HepG2 (cell line): ENCODE measurements around the gene CACNA2D3. TPM values are rescaled to one million over a fixed set of nuclear protein-coding genes. Genes with fewer than 3 reads are reported as not detected.

Experiments
- ATAC-seq: fragments of 200-7000 bp; cut with Tn5 transposase; 3 replicates; pipeline ENCODE4 v1.9.1; 2020; ENCODE audit warnings: mild to moderate bottlenecking, moderate library complexity
- BruUV-seq: library from RNA; stranded (reverse); fragments of 400-500 nt; replicated peaks from 2 replicates; lab custom pipeline; 2021; lab: Mats Ljungman, UMichigan
- CTCF ChIA-PET: fragments of 300-600 bp; formaldehyde crosslinking; extraction: SDS; loops from one replicate; lab custom pipeline; 2021; ENCODE audit warnings: low total read pairs, inconsistent platforms, low intra/inter-chr PET ratio; lab: Yijun Ruan, JAX
- POLR2A ChIA-PET: fragments of 350-600 bp; sonication (Branson Sonifier 250); formaldehyde crosslinking; loops from one replicate; lab custom pipeline; 2020; ENCODE audit warnings: antibody characterized with exemption, inconsistent platforms; lab: Yijun Ruan, JAX
- DNase-seq: peaks from one replicate; pipeline ENCODE4 v3.0.0-alpha.2; 2015; ENCODE audit warnings: low spot score
- FAIRE-seq: peaks from 3 replicates; lab custom pipeline; 2011; peaks lifted over from hg19 to GRCh38; lab: Jason Lieb, UNC
- H2AFZ ChIP-seq: one replicate; pipeline ENCODE4 v1.6.1; 2011; ENCODE audit warnings: low read length, inconsistent platforms
- H3K27ac ChIP-seq: fragments of 300-600 bp; 3 replicates; pipeline ENCODE4 v1.8.0; 2011; ENCODE audit warnings: mixed run types, mild to moderate bottlenecking, mixed read lengths, low read length, inconsistent platforms; ENCODE audit not compliant: insufficient read depth; ENCODE audit errors: extremely low read length
- H3K27me3 ChIP-seq, 2 experiments: fragments of 200-600 bp in 1 of 2; 2 replicates in 1 of 2; 3 replicates in 1 of 2; pipeline versions ENCODE4 v1.6.0 to v1.8.0; 2011; ENCODE audit warnings: low read length in 2 of 2, mild to moderate bottlenecking in 2 of 2, moderate library complexity in 2 of 2, inconsistent platforms in 1 of 2; ENCODE audit not compliant: insufficient read depth in 2 of 2, control insufficient read depth in 1 of 2
- H3K36me3 ChIP-seq, 2 experiments: fragments of 200-600 bp in 1 of 2; replicated peaks in 1 of 2; 2 replicates in 1 of 2; 3 replicates in 1 of 2; pipeline versions ENCODE4 v1.5.1 to v1.8.0; 2011; ENCODE audit warnings: low read length in 2 of 2, inconsistent platforms in 1 of 2; ENCODE audit not compliant: insufficient read depth in 2 of 2, control insufficient read depth in 1 of 2
- H3K4me1 ChIP-seq: 2 replicates; pipeline ENCODE4 v1.5.1; 2012; ENCODE audit warnings: low read length, inconsistent platforms; ENCODE audit not compliant: insufficient read depth
- H3K4me2 ChIP-seq: 2 replicates; pipeline ENCODE4 v1.6.0; 2011; ENCODE audit warnings: low read depth, low read length, inconsistent platforms
- H3K4me3 ChIP-seq, 3 experiments: fragments of 200-600 bp in 1 of 3; sonication (generic), shearing (Covaris generic) in 1 of 3; replicated peaks in 1 of 3; 2 replicates each; pipeline ENCODE4 v1.5.1; 2011 to 2016; ENCODE audit warnings: low read length in 3 of 3, inconsistent platforms in 2 of 3, low read depth in 2 of 3, mild to moderate bottlenecking in 2 of 3, control low read depth in 1 of 3, mixed read lengths in 1 of 3; ENCODE audit not compliant: insufficient read depth in 1 of 3
- H3K79me2 ChIP-seq: one replicate; pipeline ENCODE4 v1.6.1; 2011; ENCODE audit warnings: low read length, inconsistent platforms; ENCODE audit not compliant: insufficient read depth
- H3K9ac ChIP-seq: 2 replicates; pipeline ENCODE4 v1.6.0; 2011; ENCODE audit warnings: mild to moderate bottlenecking, low read depth, low read length, inconsistent platforms; ENCODE audit not compliant: insufficient read depth
- H3K9me3 ChIP-seq: 2 replicates; pipeline ENCODE4 v1.5.1; 2012; ENCODE audit warnings: mild to moderate bottlenecking, low read length
- H4K20me1 ChIP-seq: 2 replicates; pipeline ENCODE4 v1.6.0; 2011; ENCODE audit warnings: inconsistent platforms, mild to moderate bottlenecking, low read length, moderate library complexity; ENCODE audit not compliant: insufficient read depth
- DMAP1 ChIP-seq: IDR thresholded peaks from 2 replicates; pipeline ENCODE4 v1.6.1; 2016
- NFIB ChIP-seq: sonication (generic); formaldehyde crosslinking; IDR thresholded peaks from 2 replicates; pipeline ENCODE4 v1.9.0; 2021; ENCODE audit warnings: missing genetic modification reagents, mild to moderate bottlenecking, borderline replicate concordance
- TAF15 ChIP-seq: fragments of 200-400 bp; formaldehyde crosslinking; IDR thresholded peaks from one replicate; pipeline ENCODE4 v1.6.1; 2018; ENCODE audit warnings: mild to moderate bottlenecking, low read depth, low read length; ENCODE audit not compliant: poor library complexity, severe bottlenecking
- ZBTB1 ChIP-seq: sonication (generic); formaldehyde crosslinking; IDR thresholded peaks from 2 replicates; pipeline ENCODE4 v1.4.0; 2020; ENCODE audit warnings: missing genetic modification reagents, borderline replicate concordance
- ZFP62 ChIP-seq: sonication (generic); formaldehyde crosslinking; IDR thresholded peaks from 2 replicates; pipeline ENCODE4 v1.4.0; 2020; ENCODE audit warnings: missing genetic modification reagents
- ZNF235 ChIP-seq: sonication (generic); formaldehyde crosslinking; IDR thresholded peaks from 2 replicates; pipeline ENCODE4 v1.8.1; 2023; ENCODE audit warnings: mild to moderate bottlenecking, missing genetic modification reagents, borderline replicate concordance
- ZNF263 ChIP-seq: sonication (generic); formaldehyde crosslinking; IDR thresholded peaks from 2 replicates; pipeline ENCODE4 v1.4.0; 2020; ENCODE audit warnings: missing genetic modification reagents
- ZNF296 ChIP-seq: sonication (generic); formaldehyde crosslinking; conservative IDR thresholded peaks from 2 replicates; pipeline ENCODE4 v1.5.0; 2020; ENCODE audit warnings: mild to moderate bottlenecking, missing genetic modification reagents
- ZNF572 ChIP-seq: sonication (generic); formaldehyde crosslinking; IDR thresholded peaks from 2 replicates; pipeline ENCODE4 v1.5.1; 2020; ENCODE audit warnings: mild to moderate bottlenecking, missing genetic modification reagents
- ZNF577 ChIP-seq: sonication (generic); formaldehyde crosslinking; IDR thresholded peaks from 2 replicates; pipeline ENCODE4 v1.4.0; 2020; ENCODE audit warnings: mild to moderate bottlenecking, low read depth, missing genetic modification reagents, borderline replicate concordance
- ZNF614 ChIP-seq: IDR thresholded peaks from 2 replicates; pipeline ENCODE4 v1.6.1; 2018; ENCODE audit warnings: missing biosample characterization, missing genetic modification reagents, inconsistent platforms, borderline replicate concordance
- WGBS: methylation state at CpG from one replicate; pipeline ENCODE4 v1.1.6; 2017; ENCODE audit warnings: low lambda C conversion rate; 5-methylcytosine and 5-hydroxymethylcytosine counted together
- in situ Hi-C: cut with HindIII; loops from 2 replicates; pipeline ENCODE4 v1.10.0; 2017; ENCODE audit warnings: low pct_unique_long_range_greater_than_20kb; ENCODE audit not compliant: extremely low pct_ligation_motif_present
- intact Hi-C: fragments of 100-400 bp; cut with micrococcal nuclease; formaldehyde crosslinking; loops from one replicate; pipeline ENCODE4 v1.10.0; 2022; ENCODE audit not compliant: unreplicated experiment
- polyA plus RNA-seq, 8 experiments: library from polyadenylated mRNA; depleted of rRNA in 3 of 8; stranded (reverse) in 7 of 8; unstranded in 1 of 8; fragments of >200 nt; fragmentation: Illumina TruSeq in 4 of 8; extraction: Trizol in 4 of 8; gene quantifications; 2 replicates each; pipeline versions ENCODE4 v1.2.1 to v1.2.3, GENCODE V29; 2011 to 2016; ENCODE audit warnings: low read depth in 4 of 8, missing spikeins in 1 of 8, mixed read lengths in 1 of 8; ENCODE audit not compliant: insufficient read depth in 1 of 8
- total RNA-seq, 5 experiments: library from RNA; depleted of rRNA; stranded (reverse); fragments of >200 nt; fragmentation: Illumina TruSeq; extraction: Trizol; gene quantifications; 2 replicates each; pipeline ENCODE4 v1.2.3, GENCODE V29; 2016; ENCODE audit warnings: low read depth in 1 of 5
- TF ChIP-seq, protein P1 (sequence below): sonication (generic); formaldehyde crosslinking; IDR thresholded peaks from 2 replicates; pipeline ENCODE4 v1.5.1; 2020; ENCODE audit warnings: mild to moderate bottlenecking, missing genetic modification reagents, borderline replicate concordance
- TF ChIP-seq, protein P2 (sequence below): IDR thresholded peaks from 2 replicates; pipeline ENCODE4 v1.6.1; 2016; ENCODE audit warnings: control low read depth

The CACNA2D3 gene
- total and polyA plus RNA-seq, 2 of the 13 experiments (the other 11 are each of a cell fraction or from before 2014, with no cell fraction given) = not detected

DNA sequence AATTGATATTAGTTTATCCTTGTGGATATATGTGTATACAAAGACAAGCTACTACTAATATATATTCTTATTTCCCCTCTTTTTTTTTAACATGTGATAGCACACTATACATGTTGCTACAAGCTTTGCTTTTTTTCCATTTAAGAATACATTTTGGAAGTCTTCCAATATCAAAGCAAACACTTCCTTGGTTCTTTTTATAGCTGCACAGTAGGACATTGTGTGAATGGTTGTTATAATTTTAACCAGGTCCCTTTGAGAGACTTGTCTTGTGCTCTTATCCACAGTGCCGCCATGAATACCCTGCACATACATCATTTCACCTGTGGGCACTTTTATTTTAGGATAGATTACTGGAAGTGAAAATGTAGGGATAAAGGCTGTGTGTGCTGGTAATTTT lies 88.7 kb downstream of the CACNA2D3 start:
- no peak overlapping the region for H3K27ac ChIP-seq
- H2AFZ ChIP-seq = no peak overlapping the region
- H3K36me3 ChIP-seq = no peaks in the 10 kb centered on the region
- ChIA-PET POLR2A (no interaction called here), CTCF (no interaction called here)
- intact Hi-C loops (no loop called here), in situ Hi-C loops (no loop called here)
- H3K4me3 ChIP-seq = no peak overlapping the region
- no peak overlapping the region for H3K4me2 ChIP-seq
- no peaks in the 10 kb centered on the region for H3K79me2 ChIP-seq
- DNase-seq (no peak), FAIRE-seq (no peak), ATAC-seq (no peak)
- H3K9me3 ChIP-seq = no peaks in the 10 kb centered on the region
- WGBS = 7% methylated on average over 1 of the region's 1 CpG
- no peaks in the 10 kb centered on the region for H3K4me1 ChIP-seq
- BruUV-seq = no TSS peak
- H4K20me1 ChIP-seq = no peaks in the 10 kb centered on the region
- H3K9ac ChIP-seq = no peak overlapping the region
- H3K27me3 ChIP-seq = no peaks in the 10 kb centered on the region; a peak in 1 of 5 replicates
- no peak for TF ChIP-seq ZNF235 (CRISPR knock-in tag)
- no peak for TF ChIP-seq NFIB
- no peak for TF ChIP-seq TAF15
- no peak for TF ChIP-seq ZNF296
- TF ChIP-seq, protein P1, sequence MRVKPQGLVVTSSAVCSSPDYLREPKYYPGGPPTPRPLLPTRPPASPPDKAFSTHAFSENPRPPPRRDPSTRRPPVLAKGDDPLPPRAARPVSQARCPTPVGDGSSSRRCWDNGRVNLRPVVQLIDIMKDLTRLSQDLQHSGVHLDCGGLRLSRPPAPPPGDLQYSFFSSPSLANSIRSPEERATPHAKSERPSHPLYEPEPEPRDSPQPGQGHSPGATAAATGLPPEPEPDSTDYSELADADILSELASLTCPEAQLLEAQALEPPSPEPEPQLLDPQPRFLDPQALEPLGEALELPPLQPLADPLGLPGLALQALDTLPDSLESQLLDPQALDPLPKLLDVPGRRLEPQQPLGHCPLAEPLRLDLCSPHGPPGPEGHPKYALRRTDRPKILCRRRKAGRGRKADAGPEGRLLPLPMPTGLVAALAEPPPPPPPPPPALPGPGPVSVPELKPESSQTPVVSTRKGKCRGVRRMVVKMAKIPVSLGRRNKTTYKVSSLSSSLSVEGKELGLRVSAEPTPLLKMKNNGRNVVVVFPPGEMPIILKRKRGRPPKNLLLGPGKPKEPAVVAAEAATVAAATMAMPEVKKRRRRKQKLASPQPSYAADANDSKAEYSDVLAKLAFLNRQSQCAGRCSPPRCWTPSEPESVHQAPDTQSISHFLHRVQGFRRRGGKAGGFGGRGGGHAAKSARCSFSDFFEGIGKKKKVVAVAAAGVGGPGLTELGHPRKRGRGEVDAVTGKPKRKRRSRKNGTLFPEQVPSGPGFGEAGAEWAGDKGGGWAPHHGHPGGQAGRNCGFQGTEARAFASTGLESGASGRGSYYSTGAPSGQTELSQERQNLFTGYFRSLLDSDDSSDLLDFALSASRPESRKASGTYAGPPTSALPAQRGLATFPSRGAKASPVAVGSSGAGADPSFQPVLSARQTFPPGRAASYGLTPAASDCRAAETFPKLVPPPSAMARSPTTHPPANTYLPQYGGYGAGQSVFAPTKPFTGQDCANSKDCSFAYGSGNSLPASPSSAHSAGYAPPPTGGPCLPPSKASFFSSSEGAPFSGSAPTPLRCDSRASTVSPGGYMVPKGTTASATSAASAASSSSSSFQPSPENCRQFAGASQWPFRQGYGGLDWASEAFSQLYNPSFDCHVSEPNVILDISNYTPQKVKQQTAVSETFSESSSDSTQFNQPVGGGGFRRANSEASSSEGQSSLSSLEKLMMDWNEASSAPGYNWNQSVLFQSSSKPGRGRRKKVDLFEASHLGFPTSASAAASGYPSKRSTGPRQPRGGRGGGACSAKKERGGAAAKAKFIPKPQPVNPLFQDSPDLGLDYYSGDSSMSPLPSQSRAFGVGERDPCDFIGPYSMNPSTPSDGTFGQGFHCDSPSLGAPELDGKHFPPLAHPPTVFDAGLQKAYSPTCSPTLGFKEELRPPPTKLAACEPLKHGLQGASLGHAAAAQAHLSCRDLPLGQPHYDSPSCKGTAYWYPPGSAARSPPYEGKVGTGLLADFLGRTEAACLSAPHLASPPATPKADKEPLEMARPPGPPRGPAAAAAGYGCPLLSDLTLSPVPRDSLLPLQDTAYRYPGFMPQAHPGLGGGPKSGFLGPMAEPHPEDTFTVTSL (CRISPR knock-in tag) = no peak
- TF ChIP-seq, protein P2, sequence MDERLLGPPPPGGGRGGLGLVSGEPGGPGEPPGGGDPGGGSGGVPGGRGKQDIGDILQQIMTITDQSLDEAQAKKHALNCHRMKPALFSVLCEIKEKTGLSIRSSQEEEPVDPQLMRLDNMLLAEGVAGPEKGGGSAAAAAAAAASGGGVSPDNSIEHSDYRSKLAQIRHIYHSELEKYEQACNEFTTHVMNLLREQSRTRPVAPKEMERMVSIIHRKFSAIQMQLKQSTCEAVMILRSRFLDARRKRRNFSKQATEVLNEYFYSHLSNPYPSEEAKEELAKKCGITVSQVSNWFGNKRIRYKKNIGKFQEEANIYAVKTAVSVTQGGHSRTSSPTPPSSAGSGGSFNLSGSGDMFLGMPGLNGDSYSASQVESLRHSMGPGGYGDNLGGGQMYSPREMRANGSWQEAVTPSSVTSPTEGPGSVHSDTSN (CRISPR knock-in tag) = no peak
- no peak for TF ChIP-seq ZFP62 (CRISPR knock-in tag)
- no peak for TF ChIP-seq ZNF572 (CRISPR knock-in tag)
- no peak for TF ChIP-seq ZNF577 (CRISPR knock-in tag)
- TF ChIP-seq ZNF263 = no peak
- no peak for TF ChIP-seq ZNF614 (CRISPR knock-in tag)
- no peak for TF ChIP-seq ZBTB1 (CRISPR knock-in tag)
- no peak for TF ChIP-seq DMAP1 (CRISPR knock-in tag)
